MCF 10A (cell line): Measurements from ENCODE around the gene TNIK. TPM values are rescaled to one million over a fixed set of nuclear protein-coding genes. Genes with fewer than 3 reads are reported as not detected.

Experiments used
- BruUV-seq: library from RNA; stranded (reverse); fragments of 400-500 nt; replicated peaks from 2 replicates; lab custom pipeline; 2021; lab: Mats Ljungman, UMichigan
- CTCF ChIA-PET: fragments of 300-600 bp; sonication (Branson Sonifier 250); formaldehyde crosslinking; extraction: SDS; loops from one replicate; lab custom pipeline; 2021; ENCODE audit warnings: antibody characterized with exemption, inconsistent platforms; lab: Yijun Ruan, JAX
- POLR2A ChIA-PET: fragments of 300-600, 350-650 bp; sonication (Branson Sonifier 250); formaldehyde crosslinking; extraction: SDS; loops from one replicate; lab custom pipeline; 2020; ENCODE audit warnings: antibody characterized with exemption, inconsistent platforms; lab: Yijun Ruan, JAX
- DNase-seq: peaks from one replicate; pipeline ENCODE4 v3.0.0-alpha.2; 2018; ENCODE audit not compliant: unreplicated experiment
- H3K27ac Mint-ChIP-seq: one replicate; pipeline ENCODE4 v1.8.0; 2022; ENCODE audit warnings: mild to moderate bottlenecking, low read depth, mixed read lengths; ENCODE audit not compliant: unreplicated experiment
- H3K27me3 Mint-ChIP-seq: one replicate; pipeline ENCODE4 v1.8.0; 2022; ENCODE audit warnings: mixed read lengths; ENCODE audit not compliant: insufficient read depth, unreplicated experiment
- H3K36me3 Mint-ChIP-seq: one replicate; pipeline ENCODE4 v1.8.0; 2022; ENCODE audit warnings: mild to moderate bottlenecking, moderate library complexity, mixed read lengths; ENCODE audit not compliant: insufficient read depth, unreplicated experiment
- H3K4me1 Mint-ChIP-seq: one replicate; pipeline ENCODE4 v1.8.0; 2022; ENCODE audit warnings: mixed read lengths; ENCODE audit not compliant: insufficient read depth, unreplicated experiment
- H3K4me3 Mint-ChIP-seq: one replicate; pipeline ENCODE4 v1.8.0; 2022; ENCODE audit warnings: mild to moderate bottlenecking, moderate library complexity, mixed read lengths; ENCODE audit not compliant: unreplicated experiment
- H3K9me3 Mint-ChIP-seq: one replicate; pipeline ENCODE4 v1.8.0; 2022; ENCODE audit warnings: mixed read lengths; ENCODE audit not compliant: unreplicated experiment
- intact Hi-C: fragments of 100-400 bp; cut with micrococcal nuclease; formaldehyde crosslinking; loops from 2 replicates; pipeline ENCODE4 v1.14.1; 2022
- total RNA-seq: library from RNA; stranded (reverse); gene quantifications from 2 replicates; pipeline ENCODE4 v1.2.3, GENCODE V29; 2022
- TF ChIP-seq, protein P1 (sequence below): fragments of 200-600 bp; IDR thresholded peaks from one replicate; pipeline ENCODE4 v1.8.0; 2022; ENCODE audit warnings: antibody characterized with exemption, mild to moderate bottlenecking; ENCODE audit not compliant: unreplicated experiment

TNIK gene
- total RNA-seq, 1 experiment from 2014 or later = 3.4 TPM

DNA sequence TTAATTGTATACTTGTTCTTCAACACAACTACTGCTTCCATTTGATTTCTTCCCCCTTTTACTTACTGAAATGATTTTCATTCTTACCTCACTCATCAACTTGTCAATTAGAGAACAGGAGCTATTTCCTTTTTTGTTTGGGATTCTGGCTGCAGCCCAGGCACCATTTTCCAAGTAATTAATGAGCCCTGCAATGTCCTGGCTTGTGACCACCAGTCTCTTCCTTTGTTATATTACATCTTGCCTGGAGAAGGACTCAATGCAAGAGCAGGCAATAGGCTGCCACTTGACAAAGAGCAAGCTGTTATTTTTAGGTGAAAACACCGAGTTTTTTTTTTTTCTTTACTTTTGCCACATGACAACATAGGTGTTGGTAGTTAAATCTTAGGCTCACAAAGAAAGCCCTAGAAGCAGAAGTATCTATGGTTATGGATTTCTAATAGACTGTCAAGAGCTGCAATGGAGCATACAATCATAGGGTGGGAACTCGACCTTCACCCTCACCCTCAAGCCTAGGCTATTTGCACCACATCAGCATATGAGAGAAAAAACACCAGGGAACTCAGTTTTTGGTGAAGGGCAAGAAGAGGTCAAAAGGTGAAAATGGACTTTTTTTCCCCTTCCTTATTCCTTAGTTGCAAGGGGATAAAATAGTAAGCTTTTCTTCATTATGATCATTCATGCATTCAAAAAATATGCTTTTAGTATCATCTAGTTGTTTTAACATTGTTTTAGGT lies 114.9 kb downstream of the TNIK start:
- H3K27me3 Mint-ChIP-seq = no peaks in the 10 kb centered on the region
- intact Hi-C loops = no loop called here
- BruUV-seq = no TSS peak
- ChIA-PET POLR2A (interaction anchor here (0.6 to 1.9 kb wide), 3 partner anchors 9 to 95 kb away, joined by 3 to 12 read pairs (median 6); no protein-coding TSS in a partner anchor), CTCF (interaction anchor here (0.7 kb wide), 1 partner anchor 46 kb away, joined by 8 read pairs; no protein-coding TSS in a partner anchor)
- no peak overlapping the region for H3K4me3 Mint-ChIP-seq
- no peaks in the 10 kb centered on the region for H3K9me3 Mint-ChIP-seq
- DNase-seq = no peak
- TF ChIP-seq, protein P1, sequence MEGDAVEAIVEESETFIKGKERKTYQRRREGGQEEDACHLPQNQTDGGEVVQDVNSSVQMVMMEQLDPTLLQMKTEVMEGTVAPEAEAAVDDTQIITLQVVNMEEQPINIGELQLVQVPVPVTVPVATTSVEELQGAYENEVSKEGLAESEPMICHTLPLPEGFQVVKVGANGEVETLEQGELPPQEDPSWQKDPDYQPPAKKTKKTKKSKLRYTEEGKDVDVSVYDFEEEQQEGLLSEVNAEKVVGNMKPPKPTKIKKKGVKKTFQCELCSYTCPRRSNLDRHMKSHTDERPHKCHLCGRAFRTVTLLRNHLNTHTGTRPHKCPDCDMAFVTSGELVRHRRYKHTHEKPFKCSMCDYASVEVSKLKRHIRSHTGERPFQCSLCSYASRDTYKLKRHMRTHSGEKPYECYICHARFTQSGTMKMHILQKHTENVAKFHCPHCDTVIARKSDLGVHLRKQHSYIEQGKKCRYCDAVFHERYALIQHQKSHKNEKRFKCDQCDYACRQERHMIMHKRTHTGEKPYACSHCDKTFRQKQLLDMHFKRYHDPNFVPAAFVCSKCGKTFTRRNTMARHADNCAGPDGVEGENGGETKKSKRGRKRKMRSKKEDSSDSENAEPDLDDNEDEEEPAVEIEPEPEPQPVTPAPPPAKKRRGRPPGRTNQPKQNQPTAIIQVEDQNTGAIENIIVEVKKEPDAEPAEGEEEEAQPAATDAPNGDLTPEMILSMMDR = no peak
- peak overlapping the region; percentile 35 for H3K27ac Mint-ChIP-seq
- H3K36me3 Mint-ChIP-seq = no peaks in the 10 kb centered on the region
- H3K4me1 Mint-ChIP-seq = peaks cover 20% of the 10 kb centered on the region

DNA sequence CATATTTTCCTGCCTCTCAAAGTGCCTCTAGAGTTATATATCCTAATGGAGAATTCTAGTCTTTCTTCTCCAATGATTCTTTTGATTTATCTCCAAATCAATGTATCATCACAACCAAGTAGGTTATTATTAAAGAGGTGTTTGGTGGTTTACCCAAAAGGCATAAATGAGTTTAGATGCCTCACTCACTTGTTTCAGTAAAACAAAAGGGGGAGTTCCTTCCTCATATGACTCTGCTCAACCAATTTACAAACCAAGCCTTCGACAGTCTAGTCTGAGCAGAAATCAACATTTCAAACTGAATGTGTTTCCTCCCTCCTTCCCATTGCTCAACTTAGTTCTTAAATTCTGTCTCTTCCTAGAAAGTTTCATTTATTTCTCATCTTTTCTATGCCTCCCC lies 116.5 kb downstream of the TNIK start:
- peaks cover 24% of the 10 kb centered on the region for H3K4me1 Mint-ChIP-seq
- DNase-seq = no peak
- ChIA-PET POLR2A (interaction anchor here (1.9 kb wide), 1 partner anchor 11 kb away, joined by 12 read pairs; no protein-coding TSS in a partner anchor), CTCF (no interaction called here)
- H3K36me3 Mint-ChIP-seq = no peaks in the 10 kb centered on the region
- no TSS peak for BruUV-seq
- no peaks in the 10 kb centered on the region for H3K27me3 Mint-ChIP-seq
- H3K27ac Mint-ChIP-seq = no peak overlapping the region
- H3K4me3 Mint-ChIP-seq = no peak overlapping the region
- H3K9me3 Mint-ChIP-seq = no peaks in the 10 kb centered on the region
- intact Hi-C loops = no loop called here
- TF ChIP-seq, protein P1 = no peak

DNA sequence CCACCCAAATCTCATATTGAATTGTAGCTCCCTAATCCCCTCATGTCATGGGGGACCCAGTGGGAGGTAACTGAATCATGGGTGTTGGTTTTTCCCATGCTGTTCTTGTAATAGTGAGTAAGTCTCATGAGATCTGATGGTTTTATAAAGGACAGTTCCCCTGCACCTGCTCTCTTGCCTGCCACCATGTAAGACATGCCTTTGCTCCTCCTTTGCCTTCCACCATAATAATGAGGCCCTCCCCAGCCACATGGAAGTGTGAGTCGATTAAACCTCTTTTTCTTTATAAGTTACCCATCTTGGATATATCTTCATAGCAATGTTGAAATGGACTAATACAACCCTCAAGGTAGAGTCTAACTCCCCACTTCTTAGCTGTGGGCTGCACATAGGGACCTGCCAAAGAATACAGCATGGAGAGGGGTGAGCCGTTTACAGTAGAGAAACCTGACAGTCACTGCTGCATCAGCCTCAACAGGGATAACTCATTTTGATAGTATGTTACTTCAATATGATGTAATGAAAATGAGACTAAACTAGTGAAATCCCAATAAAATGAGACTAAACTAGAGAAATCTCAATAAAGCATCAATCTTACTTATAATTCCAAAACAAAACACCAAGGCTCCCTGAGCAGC lies 117.3 kb downstream of the TNIK start:
- intact Hi-C loops = no loop called here
- CTCF ChIA-PET = interaction anchor here (1.5 kb wide), 1 partner anchor 155 kb away, joined by 4 read pairs; no protein-coding TSS in a partner anchor
- no TSS peak for BruUV-seq

More for the DNA sequence above, 117.3 kb downstream of the TNIK start:
- TF ChIP-seq, protein P1 = no peak
- Mint-ChIP-seq H3K27me3 (no peaks in the 10 kb centered on the region), H3K9me3 (no peaks in the 10 kb centered on the region), H3K4me3 (no peak overlapping the region), H3K4me1 (peaks cover 23% of the 10 kb centered on the region), H3K36me3 (no peaks in the 10 kb centered on the region), H3K27ac (no peak overlapping the region)
- POLR2A ChIA-PET = interaction anchor here (1.0 kb wide), 1 partner anchor 8 kb away, joined by 3 read pairs; no protein-coding TSS in a partner anchor
- DNase-seq = no peak
